H1 (cell line): ENCODE data around the gene PLXNA4. TPM values are rescaled to one million over a fixed set of nuclear protein-coding genes. Genes with fewer than 3 reads are reported as not detected.

ENCODE experiments used
- ATF2 ChIP-seq: IDR thresholded peaks from 2 replicates; pipeline ENCODE4 v1.6.1; 2012; ENCODE audit warnings: low read length, inconsistent platforms
- BCL11A ChIP-seq, 2 experiments: IDR thresholded peaks; one replicate each; pipeline ENCODE4 v1.6.1; 2011; ENCODE audit warnings: low read depth in 2 of 2, low read length in 2 of 2, mild to moderate bottlenecking in 2 of 2
- NANOG ChIP-seq: IDR thresholded peaks from 2 replicates; pipeline ENCODE4 v1.6.1; 2011; ENCODE audit warnings: low read length, low read depth, mild to moderate bottlenecking, inconsistent platforms; ENCODE audit not compliant: insufficient read depth, poor library complexity, severe bottlenecking
- RBBP5 ChIP-seq: IDR thresholded peaks from 2 replicates; pipeline ENCODE4 v1.7.1; 2012; ENCODE audit warnings: low read depth, mild to moderate bottlenecking, inconsistent platforms, low read length, moderate library complexity, borderline replicate concordance
- SP1 ChIP-seq: IDR thresholded peaks from 2 replicates; pipeline ENCODE4 v1.6.1; 2011; ENCODE audit warnings: low read depth, low read length
- YY1 ChIP-seq: IDR thresholded peaks from 2 replicates; pipeline ENCODE4 v1.6.1; 2011; ENCODE audit warnings: low read depth, mild to moderate bottlenecking, low read length
- polyA plus RNA-seq, 7 experiments: library from polyadenylated mRNA; depleted of rRNA in 3 of 7; stranded (reverse) in 5 of 7; unstranded in 2 of 7; fragments of >200 nt in 5 of 7; fragments of 200-250 nt in 2 of 7; gene quantifications; 1 replicate in 5 of 7; 2 replicates in 1 of 7; 4 replicates in 1 of 7; pipeline versions ENCODE4 v1.2.1 to v1.2.3, GENCODE V29; 2011 to 2013; ENCODE audit warnings: missing spikeins in 2 of 7, mixed read lengths in 2 of 7
- total RNA-seq: library from RNA; stranded (reverse); fragmentation: NEBNext Ultra II Directional; extraction: Animal tissue kit (Norgen Biotek cat#: 25700); gene quantifications from 2 replicates; pipeline ENCODE4 v1.2.1, GENCODE V29; 2021
- TF ChIP-seq, protein P1 (sequence below): IDR thresholded peaks from 2 replicates; pipeline ENCODE4 v1.6.1; 2011; ENCODE audit warnings: low read length, improper control_type of control experiment

The PLXNA4 gene
- total and polyA plus RNA-seq, 2 of the 8 experiments (the other 6 are each of a cell fraction or from before 2014, with no cell fraction given): 0.76 to 0.79 TPM

- no peak for TF ChIP-seq ATF2
- TF ChIP-seq RBBP5: no peak
- no peak for TF ChIP-seq BCL11A (IDR thresholded peaks at IDR 0.05; ENCODE audit: low read depth in 2 of 2, low read length in 2 of 2)
- TF ChIP-seq NANOG: no peak
- TF ChIP-seq SP1: no peak
- TF ChIP-seq, protein P1, sequence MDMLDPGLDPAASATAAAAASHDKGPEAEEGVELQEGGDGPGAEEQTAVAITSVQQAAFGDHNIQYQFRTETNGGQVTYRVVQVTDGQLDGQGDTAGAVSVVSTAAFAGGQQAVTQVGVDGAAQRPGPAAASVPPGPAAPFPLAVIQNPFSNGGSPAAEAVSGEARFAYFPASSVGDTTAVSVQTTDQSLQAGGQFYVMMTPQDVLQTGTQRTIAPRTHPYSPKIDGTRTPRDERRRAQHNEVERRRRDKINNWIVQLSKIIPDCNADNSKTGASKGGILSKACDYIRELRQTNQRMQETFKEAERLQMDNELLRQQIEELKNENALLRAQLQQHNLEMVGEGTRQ: no peak
- no peak for TF ChIP-seq YY1
These were observed 461.9 kb downstream of the PLXNA4 start (continued) for GRCh38 chr7:132114411-132114810.
